ENCODE results near the gene BRI3.

The BRI3 gene

DNA sequence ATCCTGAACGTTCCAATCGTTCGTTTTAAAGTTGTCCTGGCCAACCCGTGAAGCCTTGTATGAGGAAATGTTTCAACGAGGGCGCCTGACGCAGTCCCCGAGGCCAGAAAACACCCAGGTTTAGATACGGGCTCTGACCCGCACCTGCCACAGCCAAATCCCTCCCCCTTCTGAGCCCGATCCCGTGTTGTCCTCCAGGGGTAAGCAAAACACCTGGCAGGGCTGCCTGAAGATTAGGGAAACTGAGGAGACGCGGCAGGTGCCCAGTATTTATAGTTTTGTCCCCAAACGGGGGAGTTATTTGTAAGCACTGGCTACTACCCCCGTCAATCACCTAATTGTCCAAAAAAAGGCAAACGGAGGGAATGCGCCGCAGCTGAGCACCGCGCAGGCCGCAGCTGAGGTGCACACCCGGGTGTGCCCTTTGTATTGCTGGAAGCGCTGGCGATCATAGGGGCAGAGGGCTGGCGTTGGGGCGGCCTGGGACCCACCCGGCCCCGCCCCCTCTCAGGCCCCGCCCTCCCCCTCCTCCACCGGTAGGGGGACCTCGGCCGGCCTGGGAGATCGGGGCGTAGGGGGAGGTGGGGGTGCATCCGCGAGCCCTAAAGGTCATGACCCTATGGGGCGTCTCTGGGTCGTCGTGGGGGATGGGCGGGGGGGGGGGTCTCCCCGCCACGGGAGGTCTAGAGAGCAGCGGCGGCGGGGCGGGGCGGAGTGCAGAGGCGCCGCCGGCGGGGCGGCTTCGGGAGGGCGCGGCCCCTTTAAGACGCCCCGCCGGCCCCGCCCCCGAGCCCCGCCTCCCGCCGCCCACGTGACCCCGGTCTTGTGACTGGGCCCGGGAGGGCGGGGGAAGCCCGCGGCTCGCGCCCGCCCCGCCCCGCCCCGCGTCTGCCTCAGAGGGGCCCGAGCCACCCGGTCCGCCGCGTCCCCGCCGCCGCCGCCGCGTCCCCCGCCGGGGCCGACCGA lies at the start of gene BRI3:
TSS of gene BRI3 (plus strand) at position 896 of the 966 bp plus-strand sequence. CDS start 110 bp downstream, outside the sequence.
- peak; percentile 90 for DNase-seq

DNA sequence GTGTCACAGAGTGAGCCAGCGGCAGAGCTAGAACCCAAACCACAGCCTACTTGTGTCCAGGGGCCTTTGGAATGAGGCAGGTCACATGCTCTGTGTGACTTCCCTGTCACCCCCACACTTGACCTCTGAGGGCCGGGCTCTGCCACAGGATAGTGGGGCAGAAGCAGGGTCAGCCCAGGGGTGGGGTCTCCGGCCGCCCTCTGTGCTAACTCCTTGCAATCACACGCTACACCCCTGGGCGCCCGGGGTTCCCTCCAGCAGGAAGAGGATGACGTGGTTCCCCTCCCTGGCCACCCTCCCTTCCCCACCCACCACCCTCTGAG lies 49.3 kb upstream of the BRI3 start:
- no peak for DNase-seq

GRCh38 chr7:98232799-98233198 lies 48.7 kb upstream of the BRI3 start:
- no peak for DNase-seq

DNA sequence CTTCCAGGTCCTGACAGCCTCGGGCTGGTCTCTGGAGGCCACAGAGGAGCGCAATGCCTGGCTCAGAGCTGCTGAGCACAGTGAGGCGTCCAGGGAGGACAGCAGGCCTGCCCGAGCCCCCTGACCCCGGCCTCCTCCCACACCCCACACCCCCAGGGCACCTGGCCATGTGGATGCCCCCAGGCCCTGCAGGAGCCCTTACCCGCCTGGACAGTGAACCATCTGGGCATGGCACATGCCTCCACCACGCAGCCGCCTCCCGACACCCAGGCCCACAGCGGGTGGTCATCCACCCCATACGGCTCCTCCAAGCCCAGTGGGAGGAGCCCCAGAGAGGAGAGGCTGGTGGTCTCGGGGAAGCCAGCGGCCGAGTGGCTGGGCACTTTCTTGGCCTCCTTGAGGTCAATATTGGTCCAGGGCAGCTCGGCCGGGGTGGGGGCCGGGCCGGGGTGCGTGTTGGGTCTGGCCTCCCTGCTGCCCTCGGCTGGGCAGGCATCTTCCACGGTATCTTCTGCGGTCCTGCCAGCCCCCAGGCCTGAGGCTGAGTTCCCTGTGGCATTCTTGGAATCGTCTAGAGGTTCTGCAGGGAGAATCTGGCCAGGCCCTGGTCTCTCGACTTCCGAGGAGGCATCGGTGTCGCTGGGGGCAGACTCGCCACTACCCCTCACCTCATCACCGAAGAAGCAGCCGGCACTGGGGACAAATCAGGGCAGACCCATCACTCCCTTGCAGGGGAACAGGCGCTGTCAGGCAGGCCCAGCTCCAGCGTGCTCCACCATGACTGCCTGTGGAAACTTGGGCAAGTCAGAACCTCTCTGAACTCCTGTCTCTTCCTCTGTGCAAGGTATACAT lies 48.0 kb upstream of the BRI3 start:
- DNase-seq: no peak

- DNase-seq: no peak
Measured at GRCh38 chr7:98234429-98235147, 46.9 kb upstream of the BRI3 start.

DNA sequence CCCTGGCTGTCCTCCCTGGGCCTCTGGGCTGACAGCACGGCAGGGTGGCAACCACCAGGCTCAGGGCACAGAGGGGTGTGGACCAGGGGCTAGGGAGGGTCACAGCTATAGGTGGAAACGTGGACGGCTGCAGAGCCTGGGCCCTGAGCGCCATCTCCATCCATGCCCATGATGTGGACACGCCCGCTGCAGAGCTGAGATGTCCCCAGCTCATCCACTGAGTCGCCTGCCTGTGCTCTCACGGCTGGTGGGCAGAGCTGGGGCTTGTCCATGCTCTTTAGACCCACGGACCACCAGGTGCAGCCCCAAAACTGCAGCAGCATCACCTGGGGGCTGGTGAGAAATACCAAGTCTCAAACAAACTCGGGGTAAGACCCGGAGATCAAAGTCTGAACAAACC lies 45.6 kb upstream of the BRI3 start:
- no peak for DNase-seq

- DNase-seq: no peak
Measured at GRCh38 chr7:98236355-98237185, 44.9 kb upstream of the BRI3 start.

DNA sequence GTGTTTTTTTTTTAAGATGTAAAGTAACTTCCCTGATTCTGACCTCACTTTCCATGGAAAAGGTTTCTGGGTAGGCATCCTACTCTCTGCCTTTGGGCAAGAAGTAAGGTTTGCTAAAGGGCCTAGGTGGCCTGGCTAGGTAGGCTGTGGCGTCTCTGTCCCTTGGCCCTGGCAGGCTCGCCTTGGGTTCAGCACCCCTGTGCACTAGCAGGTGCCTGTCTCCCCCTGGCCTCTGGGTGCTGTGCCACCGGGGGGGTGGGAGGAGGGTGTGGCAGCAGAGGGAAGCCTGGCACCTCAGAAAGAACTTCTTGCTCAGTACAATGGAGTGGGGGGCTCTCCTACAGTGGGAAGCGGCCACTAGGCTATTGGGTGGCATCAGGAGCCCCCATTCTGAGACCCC lies 43.4 kb upstream of the BRI3 start:
- DNase-seq: no peak

GRCh38 chr7:98238976-98239375 lies 42.5 kb upstream of the BRI3 start:
- no peak for DNase-seq

DNA sequence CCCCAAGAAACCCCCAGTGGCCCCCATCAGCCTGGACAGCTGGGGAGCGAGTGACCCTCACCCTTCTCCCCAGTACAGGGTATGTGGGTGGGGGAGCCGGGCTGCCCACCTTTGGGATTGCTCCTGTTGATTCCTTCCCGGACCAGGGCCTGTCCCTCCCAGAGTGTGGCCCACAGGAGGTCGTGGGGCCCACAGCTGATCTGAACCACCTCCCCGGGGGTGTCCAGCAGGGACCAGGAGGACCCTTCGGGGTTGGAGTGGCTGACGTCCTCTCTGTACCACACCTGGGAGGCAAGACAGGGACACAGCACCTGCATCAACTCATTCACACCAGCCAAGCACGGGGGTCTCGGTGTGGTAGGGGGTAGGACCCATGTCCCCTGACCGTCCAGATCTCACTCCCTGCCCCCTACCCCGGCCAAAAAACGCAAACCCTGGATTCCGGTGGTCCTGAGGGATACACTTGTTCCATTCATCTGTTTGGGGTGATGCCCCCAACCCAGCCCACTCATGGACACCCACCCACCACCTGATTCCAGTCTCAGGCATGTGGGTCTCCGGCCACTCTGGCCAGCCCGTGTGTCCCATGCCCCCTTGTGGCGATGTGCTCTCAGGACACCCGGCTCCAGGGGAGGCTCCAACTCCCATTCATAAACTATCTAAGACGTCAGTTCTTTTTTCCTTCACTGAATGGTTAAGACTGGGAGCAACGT lies 40.4 kb upstream of the BRI3 start:
- DNase-seq: no peak

GRCh38 chr7:98241674-98242241 lies 39.7 kb upstream of the BRI3 start:
- no peak for DNase-seq

GRCh38 chr7:98242342-98242741 lies 39.1 kb upstream of the BRI3 start:
- no peak for DNase-seq

- DNase-seq: no peak
Measured at GRCh38 chr7:98242934-98243333, 38.6 kb upstream of the BRI3 start.

- no peak for DNase-seq
Measured at GRCh38 chr7:98244871-98245270, 36.6 kb upstream of the BRI3 start.

DNA sequence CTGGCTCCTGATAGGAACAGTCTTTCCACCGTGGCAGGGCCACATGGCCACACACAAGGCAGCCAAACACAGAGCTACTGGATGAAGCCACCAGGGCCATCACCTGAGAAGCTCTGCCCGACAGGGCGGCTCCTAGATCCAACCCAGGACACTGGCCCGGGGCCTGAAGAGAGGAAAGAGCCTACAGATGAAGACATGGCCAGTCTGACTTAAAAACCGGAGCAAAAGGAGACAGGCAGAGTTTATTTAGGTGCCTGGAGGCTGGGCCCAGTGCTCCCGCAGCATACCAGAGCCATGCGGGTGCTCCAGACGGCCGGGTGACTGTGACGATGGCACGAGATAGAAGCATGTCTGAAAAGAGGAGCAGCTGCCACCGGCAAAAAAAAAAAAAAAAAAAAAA lies 33.3 kb upstream of the BRI3 start:
- DNase-seq: no peak

GRCh38 chr7:98249106-98249505 lies 32.4 kb upstream of the BRI3 start:
- DNase-seq: no peak

DNA sequence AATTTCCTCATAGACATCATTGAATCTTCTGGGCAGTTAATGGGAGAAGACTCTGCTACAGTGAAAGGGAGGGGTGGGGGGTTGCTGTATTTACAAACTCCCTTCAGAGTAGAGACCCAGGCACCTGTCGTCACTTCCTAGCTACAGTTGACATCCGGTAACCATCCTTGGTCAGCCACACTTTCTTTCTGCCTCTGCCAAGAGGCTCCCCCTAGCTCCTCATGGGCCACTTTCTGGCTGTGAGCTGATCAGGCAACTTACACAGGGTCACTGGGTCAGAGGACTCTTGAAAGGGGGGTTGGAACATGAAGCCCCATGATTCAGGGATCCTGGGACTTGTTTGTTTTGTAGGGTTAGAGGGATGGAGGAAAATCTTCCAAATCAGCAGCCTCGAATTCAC lies 30.7 kb upstream of the BRI3 start:
- peak; percentile 26 for DNase-seq

GRCh38 chr7:98251231-98251600 lies 30.3 kb upstream of the BRI3 start:
- DNase-seq: peak; percentile 39

GRCh38 chr7:98251601-98252424 lies 29.7 kb upstream of the BRI3 start, which contains the start of gene TECPR1:
TECPR1 (minus strand) TSS chr7:98252232; CDS start chr7:98246146, 6,086 bp downstream.
- DNase-seq: peak; percentile 82

GRCh38 chr7:98252425-98253054 lies 28.9 kb upstream of the BRI3 start:
- no peak for DNase-seq

Measured in activated gamma-delta T cell treated with Interleukin-2 at 50 U/mL for 16 hours (primary cell).